NB4 (cell line): ENCODE data around the gene SSPN.
A peak's percentile ranks its signal among the peaks of the same experiment; 100 is the strongest.

ENCODE experiments used
- DNase-seq: peaks from one replicate; pipeline ENCODE4 v3.0.0; 2010; ENCODE audit warnings: low read depth
- H3K4me3 ChIP-seq: one replicate; pipeline ENCODE4 v1.5.1; 2011; ENCODE audit warnings: mild to moderate bottlenecking, low read depth, low read length, moderate library complexity
- MYC ChIP-seq: IDR thresholded peaks from 2 replicates; pipeline ENCODE4 v1.6.1; 2011; ENCODE audit warnings: low read depth, low read length
- POLR2A ChIP-seq: IDR thresholded peaks from 2 replicates; pipeline ENCODE4 v1.6.1; 2011; ENCODE audit warnings: mild to moderate bottlenecking; ENCODE audit not compliant: insufficient read length; ENCODE audit errors: extremely low read depth
- TF ChIP-seq, protein P1 (sequence below): IDR thresholded peaks from 2 replicates; pipeline ENCODE4 v1.6.1; 2011; ENCODE audit warnings: low read depth, low read length
- TF ChIP-seq, protein P2 (sequence below): IDR thresholded peaks from one replicate; pipeline ENCODE4 v1.5.1; 2012; ENCODE audit warnings: low read depth, low read length

The SSPN gene

DNA sequence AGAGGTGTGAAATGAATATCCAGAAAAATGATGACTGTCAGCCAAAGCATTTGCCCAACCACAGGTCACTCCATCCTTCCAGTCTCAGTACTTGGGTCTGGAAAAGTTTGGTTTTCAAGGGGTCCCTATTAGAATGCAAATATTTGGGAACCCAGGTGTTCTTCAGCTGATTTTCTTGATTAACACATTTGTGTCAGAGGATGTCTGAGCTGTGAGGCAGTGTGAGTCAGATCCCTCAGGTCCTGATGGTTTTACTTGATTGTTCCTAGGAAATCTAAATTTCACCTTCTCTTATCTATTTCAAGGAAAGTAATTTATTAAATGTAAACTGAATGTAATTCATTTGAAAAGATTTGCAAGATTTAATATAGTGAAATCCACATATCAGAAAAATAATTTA, 71.5 kb downstream of the SSPN start:
- DNase-seq: no peak
- H3K4me3 ChIP-seq: no peak overlapping the region
- TF ChIP-seq, protein P1, sequence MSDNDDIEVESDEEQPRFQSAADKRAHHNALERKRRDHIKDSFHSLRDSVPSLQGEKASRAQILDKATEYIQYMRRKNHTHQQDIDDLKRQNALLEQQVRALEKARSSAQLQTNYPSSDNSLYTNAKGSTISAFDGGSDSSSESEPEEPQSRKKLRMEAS: no peak

DNA sequence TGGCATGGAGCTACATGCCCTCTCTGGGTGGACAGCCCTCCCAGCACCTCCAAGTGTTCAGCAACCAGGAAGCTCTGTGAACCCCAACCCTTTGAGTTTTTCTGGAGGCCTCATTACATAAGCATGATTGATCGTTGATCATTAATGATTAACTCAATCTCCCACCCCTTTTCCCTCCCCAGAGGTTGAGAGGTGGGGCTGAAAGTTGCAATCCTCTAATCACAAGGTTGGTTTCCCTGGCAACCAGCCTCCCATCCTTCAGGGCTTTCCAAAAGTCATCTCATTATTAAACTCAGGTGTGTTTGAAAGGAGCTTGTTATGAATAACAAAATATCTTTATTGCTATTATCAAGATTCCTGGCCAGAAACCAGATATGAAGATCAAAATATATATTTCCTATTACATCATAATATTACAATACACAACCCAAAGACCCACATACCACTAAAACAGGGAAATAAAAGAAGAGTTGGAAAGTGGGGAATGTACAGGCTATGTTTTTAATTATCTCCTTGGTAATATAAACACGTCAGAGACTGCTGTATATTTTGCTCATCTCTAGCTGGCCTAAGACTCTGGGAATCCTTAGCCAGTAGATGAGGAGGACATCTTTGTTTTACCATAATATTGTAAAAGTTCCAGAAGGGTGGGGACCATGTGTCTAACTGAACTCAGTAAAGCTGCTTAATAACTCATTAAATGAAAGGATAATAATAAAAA, 73.6 kb downstream of the SSPN start:
- no peak for DNase-seq
- H3K4me3 ChIP-seq: no peak overlapping the region
- TF ChIP-seq POLR2A (no peak), MYC (no peak)
- TF ChIP-seq, protein P2, sequence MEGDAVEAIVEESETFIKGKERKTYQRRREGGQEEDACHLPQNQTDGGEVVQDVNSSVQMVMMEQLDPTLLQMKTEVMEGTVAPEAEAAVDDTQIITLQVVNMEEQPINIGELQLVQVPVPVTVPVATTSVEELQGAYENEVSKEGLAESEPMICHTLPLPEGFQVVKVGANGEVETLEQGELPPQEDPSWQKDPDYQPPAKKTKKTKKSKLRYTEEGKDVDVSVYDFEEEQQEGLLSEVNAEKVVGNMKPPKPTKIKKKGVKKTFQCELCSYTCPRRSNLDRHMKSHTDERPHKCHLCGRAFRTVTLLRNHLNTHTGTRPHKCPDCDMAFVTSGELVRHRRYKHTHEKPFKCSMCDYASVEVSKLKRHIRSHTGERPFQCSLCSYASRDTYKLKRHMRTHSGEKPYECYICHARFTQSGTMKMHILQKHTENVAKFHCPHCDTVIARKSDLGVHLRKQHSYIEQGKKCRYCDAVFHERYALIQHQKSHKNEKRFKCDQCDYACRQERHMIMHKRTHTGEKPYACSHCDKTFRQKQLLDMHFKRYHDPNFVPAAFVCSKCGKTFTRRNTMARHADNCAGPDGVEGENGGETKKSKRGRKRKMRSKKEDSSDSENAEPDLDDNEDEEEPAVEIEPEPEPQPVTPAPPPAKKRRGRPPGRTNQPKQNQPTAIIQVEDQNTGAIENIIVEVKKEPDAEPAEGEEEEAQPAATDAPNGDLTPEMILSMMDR: no peak
- TF ChIP-seq, protein P1: no peak

DNA sequence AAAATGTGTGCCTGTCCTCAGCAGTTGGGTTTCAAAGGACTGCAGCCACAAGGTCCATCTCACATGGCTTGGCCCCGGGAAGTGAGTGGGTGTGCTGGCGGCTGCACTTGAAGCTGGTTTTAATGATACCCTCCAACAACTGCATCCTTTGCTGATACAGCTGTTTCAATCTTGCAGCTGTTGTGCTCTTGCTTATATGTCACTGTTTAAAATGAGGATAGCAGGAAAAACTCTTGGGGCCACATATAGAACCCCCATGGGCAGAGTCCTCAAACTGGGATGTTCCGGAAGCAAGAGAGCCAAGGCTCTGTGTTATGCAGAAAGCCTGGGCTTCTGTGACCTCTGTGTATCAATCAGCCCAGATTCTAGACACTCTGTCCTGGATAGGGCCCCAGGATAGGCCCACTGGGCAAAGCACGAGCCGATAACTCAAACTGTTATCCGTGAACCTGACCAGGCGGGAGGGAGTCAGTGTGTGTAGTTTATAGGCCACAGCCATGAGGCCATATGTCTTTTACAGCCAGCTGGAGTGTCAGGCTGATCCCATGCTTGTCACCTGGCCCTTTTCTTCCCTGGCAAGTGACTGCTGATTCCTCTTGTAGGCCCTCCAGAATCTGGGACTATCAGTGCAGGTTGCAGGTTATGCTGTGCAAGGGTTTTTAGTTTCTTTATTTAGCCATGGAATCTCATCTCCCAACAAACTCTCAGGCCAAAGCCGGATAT, 74.3 kb downstream of the SSPN start:
- no peak for TF ChIP-seq POLR2A
- TF ChIP-seq, protein P1: no peak
- TF ChIP-seq MYC: no peak
- TF ChIP-seq, protein P2: no peak
- no peak overlapping the region for H3K4me3 ChIP-seq

DNA sequence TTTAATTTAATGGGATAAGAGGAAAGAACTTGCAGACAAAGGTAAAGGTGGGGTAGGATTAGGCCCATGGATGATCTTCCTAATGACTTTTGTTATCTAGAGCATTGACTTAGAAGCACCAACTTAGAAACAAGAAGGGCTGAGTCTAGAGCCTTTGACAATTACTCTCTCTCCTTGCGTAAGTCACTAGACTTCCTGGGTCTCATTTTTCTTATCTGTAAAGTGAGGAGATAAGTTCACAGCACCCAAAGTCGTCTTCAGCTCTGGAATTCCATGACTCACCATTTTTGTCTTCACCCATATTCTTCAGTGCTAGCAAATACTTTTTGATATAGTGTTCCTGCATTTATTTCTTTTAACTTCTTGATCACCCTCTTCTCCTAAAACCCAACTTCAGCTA, 75.7 kb downstream of the SSPN start:
- DNase-seq: peak; percentile 79
- TF ChIP-seq, protein P2: no peak
- no peak for TF ChIP-seq POLR2A
- TF ChIP-seq MYC: no peak
- TF ChIP-seq, protein P1: no peak
- H3K4me3 ChIP-seq: no peak overlapping the region

More for the DNA sequence above, 74.3 kb downstream of the SSPN start:
- DNase-seq: no peak

DNA sequence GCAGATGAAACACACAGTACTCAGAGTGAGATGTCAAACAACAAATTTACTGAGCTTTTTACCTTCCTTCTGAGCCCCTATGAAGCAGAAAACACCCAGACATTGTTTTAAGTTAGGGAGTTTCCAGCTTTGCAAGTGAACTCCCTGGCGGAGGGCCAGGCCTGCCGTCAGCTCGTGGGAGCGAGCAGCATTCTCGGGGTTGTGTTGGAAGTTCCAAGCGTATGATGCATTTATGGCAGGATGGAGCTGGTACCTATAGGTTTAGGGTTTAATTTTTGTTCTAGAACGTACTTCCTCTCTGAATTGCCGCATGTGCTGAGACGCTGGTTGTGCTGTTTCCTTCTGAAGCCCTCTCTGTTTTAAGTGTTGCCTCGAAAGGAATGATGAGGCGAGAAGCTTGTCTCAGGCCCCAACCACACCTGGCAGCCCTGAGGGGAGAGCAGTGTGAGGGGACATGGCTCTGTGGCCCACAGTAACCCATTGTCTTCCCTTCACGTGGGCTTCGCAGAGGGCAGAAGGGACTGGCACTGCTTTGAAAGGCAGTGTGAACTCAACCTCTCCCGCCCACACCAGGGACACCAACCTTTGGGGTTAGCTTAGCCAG, 76.6 kb downstream of the SSPN start:
- H3K4me3 ChIP-seq: no peak overlapping the region
- DNase-seq: no peak
- TF ChIP-seq POLR2A (no peak), MYC (no peak)
- TF ChIP-seq, protein P1: no peak
- TF ChIP-seq, protein P2: no peak

DNA sequence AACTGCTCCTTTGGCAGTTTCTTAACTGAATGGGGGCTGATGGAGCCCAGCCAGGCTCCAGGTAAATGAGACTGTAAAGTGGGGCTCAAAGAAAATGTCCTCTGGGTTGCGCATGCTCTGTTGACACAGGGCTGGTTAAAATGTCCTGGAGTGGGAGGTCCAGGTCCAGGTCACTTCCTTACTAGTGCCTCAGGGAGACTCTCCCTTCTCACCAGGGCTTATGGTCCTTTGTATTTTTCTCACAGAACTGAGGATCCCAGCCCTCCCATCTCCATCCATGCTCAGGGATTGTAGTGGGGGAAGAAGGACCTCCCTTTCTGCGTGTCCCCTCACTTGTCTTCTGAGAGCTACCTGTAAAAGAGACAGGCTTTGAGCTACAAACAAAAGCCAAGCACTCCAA, 77.5 kb downstream of the SSPN start:
- TF ChIP-seq, protein P1: no peak
- TF ChIP-seq POLR2A (no peak), MYC (no peak)
- TF ChIP-seq, protein P2: no peak
- DNase-seq: peak; percentile 44
- no peak overlapping the region for H3K4me3 ChIP-seq
